Subcutaneous adipose tissue (tissue), 4 donors: Measurements from ENCODE around the gene LCN6. TPM values are rescaled to one million over a fixed set of nuclear protein-coding genes. Genes with fewer than 3 reads are reported as not detected.

Experiments used
- CTCF ChIP-seq: fragments of 450-650 bp; IDR thresholded peaks from one replicate; pipeline ENCODE4 v1.5.1; 2016; ENCODE audit warnings: low read depth, mild to moderate bottlenecking, control low read depth, antibody characterized with exemption, moderate library complexity
- total RNA-seq, 4 donors: library from RNA; depleted of rRNA; stranded (reverse); fragments of >200 nt; gene quantifications; one replicate each; pipeline ENCODE4 v1.1.0, GENCODE V29; 2016

Gene LCN6
- total RNA-seq, 4 donors from 2014 or later = 2.4 to 18.3 (median 7.9) TPM

DNA sequence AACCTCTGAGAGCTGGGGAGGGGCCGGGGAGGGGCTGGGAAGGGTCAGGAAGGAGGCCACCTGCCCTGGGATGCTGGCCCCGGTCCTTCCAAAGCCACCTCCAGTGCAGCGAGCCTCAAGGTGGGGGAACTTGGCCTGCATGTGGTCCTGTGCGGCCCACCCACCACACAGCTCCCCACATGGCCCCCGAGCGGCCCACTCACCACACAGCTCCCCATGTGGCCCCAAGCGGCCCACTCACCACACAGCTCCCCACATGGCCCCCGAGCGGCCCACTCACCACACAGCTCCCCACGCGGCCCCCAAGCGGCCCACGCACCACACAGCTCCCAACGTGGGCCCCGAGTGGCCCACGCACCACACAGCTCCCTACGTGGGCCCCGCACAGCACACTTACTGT, 3.6 kb downstream of the LCN6 start:
- TF ChIP-seq CTCF = no peak

DNA sequence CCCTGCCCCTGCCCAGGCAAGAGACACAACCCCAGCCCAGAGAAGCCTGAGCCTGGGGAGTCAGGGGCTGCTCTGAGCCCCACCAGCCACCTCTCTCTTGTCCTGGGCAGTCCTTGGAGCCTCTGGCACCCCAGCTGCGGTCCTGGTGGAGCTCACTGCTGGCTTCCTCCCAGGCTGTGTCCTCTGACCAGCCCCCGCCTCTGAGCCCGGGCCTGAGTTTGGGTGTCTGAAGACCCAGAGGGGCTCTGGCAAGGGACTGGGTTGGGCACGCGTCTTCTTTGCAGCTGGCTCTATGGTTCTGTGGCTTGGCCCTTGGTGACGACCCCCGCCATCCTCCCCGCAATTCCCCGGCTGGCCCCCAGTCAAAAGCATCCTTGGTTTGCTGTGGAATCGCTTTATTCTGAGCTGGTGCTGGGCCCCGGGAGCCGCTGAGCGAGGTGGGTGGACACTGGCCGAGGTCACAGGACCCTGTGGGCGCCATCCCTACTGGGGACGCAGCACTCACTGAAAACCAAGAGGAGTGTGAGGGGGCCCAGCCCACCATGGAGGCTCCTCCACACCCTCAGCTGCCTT, 4.6 kb downstream of the LCN6 start:
- TF ChIP-seq CTCF = no peak

- no peak for TF ChIP-seq CTCF
Observed at GRCh38 chr9:136742591-136743391, 5.5 kb downstream of the LCN6 start, which contains the start of gene LCN10. TSS of gene LCN10 (minus strand) at chr9:136742940. CDS start at chr9:136742903, 37 bp downstream.

GRCh38 chr9:136741883-136742571, 6.3 kb downstream of the LCN6 start:
- no peak for TF ChIP-seq CTCF

DNA sequence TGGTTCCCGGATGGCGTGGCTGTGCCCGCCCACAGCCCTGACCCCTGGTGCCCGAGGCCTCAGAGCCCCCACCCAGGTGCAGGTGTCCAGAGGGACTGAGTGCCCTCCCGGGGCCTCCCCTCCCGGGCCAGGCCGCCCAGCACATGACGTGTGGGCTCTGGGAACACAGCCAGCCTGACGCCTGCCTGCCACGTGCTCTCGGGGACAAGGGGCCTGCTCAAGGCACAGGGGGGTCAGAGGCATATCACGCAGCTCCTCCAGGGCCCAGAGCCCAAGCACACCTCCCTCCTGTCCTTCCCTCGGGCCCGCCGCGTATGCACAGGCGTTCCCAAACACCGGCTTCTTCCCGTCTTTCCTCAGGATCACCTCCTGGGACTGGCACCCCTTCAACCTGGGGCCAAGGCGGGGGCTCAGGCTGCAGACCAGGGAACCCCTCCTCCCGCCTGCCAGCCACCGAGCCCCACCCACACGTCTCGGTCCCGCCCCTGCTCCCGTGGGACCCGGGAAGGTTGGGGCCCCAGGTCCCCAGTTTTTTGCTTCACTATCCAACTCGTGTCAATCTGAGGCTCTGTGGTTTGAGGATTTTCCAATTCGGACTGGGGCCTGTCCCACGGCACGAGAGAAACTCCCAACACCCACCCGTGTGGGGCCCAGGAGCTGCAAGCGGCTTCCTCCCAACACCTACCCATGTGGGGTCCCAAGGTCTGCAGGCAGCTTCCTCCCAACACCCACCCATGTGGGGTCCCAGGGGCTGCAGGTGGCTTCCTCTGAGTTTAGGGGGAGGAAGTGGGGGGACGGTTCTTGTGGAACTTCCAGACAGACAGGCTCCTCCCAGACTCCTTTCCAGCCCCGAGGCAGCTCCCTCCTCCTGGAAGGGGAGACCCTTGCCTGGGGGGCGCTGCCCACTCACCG, 7.1 kb downstream of the LCN6 start:
- no peak for TF ChIP-seq CTCF

DNA sequence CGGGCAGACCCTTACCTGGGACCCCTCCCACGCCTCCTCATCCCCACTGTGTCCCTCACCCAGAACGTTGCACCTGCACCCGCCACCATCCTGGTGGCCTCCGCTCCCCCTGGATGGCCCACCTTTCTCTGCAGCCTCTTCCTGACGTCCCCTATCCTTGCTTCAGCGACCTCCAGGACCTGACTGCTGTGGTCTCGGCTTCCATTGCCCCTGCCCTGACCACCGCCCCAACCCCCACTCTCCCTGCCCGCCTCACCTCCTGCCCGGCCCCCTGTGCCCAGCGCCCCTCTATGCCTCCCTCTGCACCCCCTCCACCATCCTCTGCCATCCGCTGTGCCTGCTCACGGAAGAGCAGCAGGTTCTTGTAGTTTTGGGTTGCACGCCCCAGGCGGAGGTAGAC, 7.8 kb downstream of the LCN6 start:
- no peak for TF ChIP-seq CTCF
